GM03348 (cell line): ENCODE measurements around the gene LSM14B.
A peak's percentile ranks its signal among the peaks of the same experiment; 100 is the strongest.

Experiments used
- DNase-seq: peaks from one replicate; pipeline ENCODE4 v3.0.0; 2012; ENCODE audit warnings: low spot score

Gene LSM14B

DNA sequence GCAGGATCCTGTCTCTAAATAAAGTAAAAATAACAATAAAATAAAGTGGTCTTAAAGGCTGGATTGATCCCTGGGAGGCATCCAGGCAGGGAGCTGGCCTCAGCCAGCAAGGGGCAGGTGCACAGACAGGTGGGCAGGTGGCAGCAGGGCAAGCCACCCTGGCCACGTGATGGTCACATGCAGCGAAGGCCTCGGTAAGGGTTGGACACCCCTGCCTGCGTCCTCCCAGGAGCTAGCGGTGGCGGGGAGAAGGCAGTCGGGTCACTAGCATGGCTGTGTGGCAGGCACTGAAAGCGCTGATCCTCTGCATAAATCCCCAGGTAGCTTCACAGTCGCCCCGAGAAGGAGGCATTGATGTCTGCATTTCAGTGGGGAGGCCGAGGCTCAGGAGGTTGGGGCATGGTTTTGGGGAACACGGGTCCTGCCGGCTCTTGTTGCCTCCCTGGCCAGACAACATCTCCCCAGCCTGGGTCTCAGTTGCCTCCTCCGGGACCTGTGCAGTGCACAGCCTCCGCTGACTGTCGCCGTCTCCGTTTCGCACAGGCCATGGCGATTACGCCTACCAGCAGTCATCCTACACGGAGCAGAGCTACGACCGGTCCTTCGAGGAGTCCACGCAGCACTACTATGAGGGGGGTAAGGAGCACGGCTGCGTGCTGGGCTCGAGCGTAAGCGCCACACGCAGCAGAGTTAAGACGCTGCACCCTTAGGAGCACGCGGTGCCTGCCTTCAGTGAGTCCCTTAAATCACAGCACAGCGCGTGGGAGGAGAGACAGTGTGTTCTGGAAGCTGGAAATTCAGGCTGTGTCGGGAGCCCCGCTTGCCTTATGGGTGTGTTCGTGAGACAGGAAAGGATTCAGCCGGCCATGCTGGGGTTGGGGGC, 42.8 kb downstream of the LSM14B start:
- DNase-seq, result no peak

DNA sequence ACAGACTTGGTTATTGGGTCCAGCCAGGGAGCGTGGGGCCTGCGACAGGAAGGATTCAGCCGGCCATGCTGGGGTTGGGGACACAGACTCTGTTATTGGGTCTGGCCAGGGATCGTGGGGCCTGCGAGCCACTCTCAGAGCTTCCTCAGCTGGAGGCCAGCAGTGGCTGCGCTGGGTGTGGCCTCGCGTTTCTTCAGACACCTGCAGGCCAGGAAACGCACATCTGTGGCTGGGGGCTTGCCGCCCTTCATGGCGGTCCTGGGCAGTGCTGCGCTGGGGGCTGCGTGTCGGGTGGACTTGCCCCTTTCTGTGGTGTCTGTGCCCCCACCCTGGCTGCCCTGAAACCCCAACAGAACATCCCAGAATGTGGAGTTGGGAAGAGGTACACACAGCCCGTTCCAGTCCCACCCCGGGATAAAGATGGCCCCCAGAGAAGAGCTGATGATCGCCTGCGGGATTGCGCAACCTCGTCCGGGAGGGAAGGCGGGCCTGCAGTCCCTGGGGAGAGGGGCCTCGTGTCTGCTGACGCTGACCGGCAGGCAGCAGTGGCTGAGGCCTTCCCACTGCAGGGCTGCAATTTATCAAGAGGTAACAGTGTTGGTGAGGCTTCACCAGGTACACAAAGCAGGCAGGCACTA, 43.6 kb downstream of the LSM14B start:
- DNase-seq, result no peak

DNA sequence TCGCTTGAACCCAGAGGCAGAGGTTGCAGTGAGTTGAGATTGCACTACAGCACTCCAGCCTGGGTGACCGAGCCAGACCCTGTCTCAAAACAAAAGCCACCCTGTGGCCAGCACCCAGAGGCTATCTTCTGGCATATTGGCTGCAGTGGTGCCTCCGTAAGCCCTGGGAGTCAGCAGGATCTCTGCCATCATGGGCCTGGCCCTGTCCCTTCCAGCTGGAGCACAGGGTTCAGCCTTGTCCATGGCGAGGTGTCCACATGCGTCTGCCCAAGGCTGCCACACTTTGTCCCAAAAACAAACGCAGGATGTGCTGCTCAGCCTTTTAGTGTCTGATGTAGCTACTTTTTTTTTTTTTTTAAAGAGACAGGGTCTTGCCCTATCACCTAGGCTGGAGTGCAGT, 45.2 kb downstream of the LSM14B start:
- DNase-seq, result no peak

DNA sequence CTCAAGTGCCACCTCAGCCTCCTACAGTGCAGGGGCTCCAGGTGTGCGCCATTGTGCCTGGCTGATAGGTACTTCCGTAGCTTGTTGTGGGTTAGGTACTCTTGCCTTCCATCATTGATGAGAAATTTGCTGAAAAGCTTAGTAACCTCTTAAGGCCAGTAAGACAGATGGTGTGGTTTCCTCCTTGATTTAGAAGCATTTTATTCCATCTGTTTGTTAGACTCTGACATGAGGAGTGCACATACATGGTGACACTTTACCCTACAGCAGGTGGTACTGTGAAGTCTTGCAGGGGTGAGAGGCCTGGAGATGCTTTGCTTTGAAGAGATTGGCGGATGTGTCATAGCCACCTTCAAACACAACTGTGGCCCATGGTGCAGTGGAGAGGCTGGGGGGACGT, 45.8 kb downstream of the LSM14B start:
- no peak for DNase-seq

DNA sequence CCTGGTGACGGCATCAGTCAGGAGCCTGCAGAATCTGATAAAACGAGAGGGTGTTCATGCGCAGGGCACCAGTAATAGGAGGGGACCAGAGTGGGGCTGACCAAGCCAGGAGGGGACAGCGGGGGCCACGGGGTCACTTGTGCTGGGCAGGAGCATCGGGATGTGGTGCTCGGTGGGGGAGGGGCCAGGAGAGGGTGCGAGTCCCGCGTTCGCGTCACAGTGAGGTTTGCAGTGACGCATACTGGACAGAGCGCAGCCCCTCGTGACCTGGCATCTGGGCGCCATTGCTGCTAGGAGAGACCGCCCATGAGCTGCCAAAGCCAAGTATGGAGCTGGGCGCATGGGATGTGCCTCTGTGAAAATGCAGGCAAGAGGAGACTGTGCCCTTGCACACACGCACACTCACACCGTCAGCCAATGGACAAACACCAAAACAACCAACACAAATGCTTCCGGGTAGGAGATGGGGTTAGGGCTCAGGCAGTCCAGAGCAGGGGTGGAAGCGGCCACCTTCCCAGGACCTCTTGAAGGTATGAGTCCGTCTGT, 46.7 kb downstream of the LSM14B start:
- no peak for DNase-seq

DNA sequence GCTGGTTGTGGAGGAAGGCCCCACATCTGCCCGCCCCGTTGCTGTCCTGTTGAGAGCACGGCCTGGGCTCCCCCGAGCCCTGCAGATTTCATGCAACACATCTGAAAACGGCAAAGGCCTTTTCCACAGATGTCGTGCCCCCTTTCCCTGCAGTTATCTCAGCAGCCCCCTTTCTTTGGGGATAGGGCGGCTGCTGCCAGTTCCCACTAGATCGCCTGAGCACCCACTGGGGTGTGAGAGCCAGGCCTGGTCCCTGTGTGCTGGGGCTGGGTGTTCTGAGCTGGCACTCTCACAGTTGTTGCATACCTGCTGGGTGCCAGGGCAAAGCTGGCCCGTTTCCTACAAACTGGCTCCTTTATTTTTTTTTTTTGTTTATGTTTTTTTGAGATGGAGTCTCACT, 48.3 kb downstream of the LSM14B start:
- no peak for DNase-seq

DNA sequence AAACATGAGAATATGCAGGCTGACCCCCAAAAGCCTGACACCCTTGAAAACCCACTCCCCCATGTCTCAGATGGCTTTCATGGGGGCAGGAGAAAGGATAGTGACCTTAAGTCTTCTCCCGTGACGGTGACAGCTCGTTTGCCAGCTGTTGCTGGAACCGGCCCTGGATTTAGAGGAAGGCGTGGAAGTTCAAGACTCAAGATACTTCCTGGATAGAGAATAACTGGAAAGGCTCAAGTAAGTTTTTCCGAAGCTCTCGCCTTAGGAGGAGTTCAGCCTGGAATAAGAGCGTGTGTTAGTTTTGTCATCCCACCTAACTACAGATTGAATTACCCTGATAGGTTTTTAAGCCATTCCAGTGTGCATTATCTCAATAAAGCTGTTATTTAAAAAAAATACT, 49.0 kb downstream of the LSM14B start:
- DNase-seq, result no peak

DNA sequence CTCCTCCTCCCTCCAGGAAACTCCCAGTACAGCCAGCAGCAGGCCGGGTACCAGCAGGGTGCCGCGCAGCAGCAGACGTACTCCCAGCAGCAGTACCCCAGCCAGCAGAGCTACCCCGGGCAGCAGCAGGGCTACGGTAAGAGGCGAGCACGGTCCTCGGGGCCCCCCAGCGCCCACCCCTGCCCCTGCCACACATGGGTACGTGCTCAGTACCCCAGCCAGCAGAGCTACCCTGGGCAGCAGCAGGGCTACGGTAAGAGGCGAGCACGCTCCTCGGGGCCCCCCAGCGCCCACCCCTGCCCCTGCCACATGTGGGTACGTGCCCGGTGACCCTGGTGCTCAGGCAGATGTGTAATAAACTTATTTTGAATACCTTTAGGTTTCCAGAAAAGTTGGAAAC, 50.4 kb downstream of the LSM14B start:
- no peak for DNase-seq

DNA sequence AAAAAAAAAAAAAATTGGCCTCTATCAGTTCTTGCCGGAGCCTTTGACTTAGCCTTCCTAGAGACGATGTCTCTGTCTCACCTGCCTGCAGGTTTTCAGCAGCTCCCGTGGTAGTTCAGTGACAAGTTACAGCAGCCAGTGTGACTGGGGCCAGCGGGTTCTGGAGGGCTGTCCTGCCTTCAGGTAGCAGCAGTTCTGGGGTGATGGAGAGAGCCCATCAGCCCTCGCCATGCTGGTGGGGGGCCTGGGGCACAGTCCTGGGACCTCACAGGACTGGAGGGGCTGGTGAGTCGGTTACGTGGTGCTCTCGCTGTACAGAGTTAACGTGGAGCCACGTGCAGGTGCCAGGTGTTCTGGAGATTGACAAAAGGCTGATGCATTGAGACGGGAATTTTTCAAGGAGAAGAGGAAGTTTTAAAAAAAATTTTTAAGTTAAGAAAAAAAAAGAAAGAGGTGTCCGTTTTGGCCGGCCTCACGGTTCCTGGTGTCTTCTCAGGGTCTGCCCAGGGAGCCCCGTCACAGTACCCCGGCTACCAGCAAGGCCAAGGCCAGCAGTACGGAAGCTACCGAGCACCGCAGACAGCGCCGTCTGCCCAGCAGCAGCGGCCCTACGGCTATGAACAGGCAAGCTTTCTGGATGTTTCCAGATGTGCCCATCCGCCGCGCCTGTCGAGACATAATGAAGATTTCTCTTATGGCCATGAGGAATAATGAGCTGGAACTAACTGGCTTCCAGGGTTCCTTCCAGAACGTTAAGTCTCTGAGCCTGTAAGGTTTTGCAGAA, 51.9 kb downstream of the LSM14B start:
- no peak for DNase-seq

DNA sequence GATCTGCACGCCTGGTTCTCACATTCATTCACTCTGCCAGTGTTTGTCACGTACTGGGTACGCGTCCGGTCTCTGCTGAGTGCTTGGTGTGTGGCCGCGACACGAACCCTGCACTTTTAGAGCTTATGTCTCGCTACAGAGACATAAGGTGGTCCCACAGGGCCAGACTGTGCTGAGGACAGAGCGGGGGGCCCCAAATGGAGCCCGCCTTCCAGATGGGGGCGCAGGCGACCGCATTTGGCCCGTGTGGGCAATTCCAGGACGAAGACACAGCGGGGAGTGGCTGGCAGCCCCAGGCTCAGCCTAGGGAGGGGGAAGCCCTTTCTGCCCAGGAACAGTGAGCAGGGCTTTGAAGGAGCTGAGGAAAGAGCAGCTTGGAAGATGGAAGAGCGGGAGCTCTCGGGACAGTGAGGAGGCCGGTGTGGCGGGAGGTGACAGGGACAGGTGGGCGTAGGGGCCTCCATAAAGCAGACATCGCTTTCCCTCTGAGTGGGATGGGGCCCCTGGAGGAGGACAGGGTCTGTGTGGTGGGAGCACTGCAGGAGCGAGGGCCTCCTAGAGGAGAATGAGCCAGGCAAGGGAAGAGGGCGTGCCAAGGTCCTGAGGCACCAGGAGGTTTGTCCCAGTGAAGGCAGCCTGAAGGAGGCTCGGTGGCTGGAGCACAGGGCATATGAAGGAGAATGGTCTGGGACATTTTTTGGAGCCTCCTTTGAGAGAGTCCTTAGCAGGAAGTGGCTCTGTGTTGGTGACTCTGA, 52.8 kb downstream of the LSM14B start:
- no peak for DNase-seq

DNA sequence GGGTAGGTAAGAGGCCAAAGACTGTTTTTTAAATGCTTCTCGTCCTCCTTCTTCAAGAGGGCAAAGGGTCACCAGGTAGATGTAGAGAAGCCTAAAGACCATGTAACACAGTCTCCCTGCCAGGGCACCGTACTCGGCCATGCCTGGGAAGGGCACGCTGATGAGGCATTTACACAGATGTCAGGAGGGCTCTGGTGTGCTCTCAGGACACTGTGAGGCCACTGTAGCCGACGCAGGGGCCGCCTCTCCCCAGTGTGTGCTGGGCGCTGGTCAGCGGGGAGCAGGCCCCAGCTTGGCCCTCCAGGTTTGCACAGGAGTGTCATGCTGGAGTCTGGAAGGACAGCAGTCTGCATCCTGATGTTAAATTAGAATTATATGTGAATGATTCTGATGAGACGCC, 53.4 kb downstream of the LSM14B start:
- no peak for DNase-seq

DNA sequence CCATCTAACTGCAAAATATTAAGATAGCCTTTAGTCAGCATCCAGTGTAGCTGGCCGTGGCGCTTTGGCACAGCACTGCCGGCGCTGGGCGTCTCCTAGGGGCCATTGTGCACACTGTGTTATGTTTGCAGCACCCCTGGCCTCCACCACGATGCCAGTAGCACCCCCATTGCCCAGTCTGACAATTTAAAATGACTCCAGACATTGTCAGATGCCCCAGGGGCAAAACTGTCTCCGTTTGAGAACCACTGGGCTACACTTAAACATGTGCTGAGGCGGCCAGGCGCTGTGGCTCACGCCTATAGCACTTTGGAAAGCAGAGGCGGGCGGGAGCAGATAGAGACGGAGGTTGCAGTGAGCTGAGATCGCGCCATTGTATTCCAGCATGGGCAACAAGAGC, 54.6 kb downstream of the LSM14B start:
- DNase-seq, result no peak

DNA sequence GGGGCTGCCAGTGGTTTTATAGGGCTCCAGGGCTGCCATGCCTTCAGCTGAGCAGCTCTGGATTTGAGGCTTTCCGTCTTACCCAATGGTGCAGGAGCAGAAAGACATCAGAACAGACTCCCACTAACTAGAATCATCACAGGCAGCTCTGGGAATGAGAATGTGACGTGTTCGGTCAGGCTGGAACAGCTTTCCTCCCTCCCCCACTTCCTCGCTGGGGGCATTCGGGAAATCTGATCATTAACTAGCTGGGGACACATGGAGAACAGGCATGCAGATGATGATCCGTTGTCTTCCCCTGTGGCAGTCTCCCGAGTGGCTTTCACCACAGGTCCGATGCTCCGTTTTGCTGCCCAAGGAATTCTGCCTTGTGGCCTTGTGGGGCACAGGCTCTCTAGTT, 55.0 kb downstream of the LSM14B start:
- DNase-seq, result no peak

DNA sequence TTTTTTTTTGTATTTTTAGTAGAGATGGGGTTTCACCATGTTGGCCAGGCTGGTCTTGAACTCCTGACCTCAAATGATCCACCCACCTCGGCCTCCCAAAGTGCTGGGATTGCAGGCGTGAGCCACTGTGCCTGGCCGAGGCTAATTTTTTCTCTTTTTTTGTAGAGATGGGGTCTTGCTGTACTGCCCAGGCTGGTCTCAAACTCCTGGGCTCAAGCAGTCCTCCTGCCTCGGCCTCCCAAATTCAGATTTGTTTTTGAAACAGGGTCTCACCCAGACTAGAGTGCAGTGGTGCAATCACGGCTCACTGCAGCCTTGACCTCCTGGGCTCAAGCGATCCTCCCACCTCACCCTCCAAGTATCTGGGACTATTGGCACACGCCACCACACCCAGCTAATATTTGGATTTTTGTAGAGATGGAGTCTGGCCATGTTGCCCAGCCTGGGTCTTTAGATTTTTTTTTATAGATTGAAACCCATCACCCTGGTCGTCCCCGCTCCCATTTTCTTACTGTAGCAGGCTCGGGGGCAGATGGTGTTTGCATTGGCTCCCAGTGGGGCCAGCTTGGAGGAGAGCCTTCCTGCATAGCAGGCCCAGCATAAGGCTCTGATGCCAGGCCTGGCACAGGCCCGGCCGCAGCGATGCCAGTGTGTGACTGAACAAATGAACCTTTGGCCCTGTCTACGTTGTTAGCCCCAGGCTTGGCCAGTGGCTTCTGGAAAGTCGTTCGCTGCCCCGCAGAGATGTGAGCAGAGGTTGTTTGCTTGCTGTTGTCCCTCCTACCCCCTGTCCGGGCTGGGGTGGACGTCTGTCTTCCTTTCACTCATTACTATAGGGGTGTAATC, 56.3 kb downstream of the LSM14B start:
- DNase-seq, result no peak

DNA sequence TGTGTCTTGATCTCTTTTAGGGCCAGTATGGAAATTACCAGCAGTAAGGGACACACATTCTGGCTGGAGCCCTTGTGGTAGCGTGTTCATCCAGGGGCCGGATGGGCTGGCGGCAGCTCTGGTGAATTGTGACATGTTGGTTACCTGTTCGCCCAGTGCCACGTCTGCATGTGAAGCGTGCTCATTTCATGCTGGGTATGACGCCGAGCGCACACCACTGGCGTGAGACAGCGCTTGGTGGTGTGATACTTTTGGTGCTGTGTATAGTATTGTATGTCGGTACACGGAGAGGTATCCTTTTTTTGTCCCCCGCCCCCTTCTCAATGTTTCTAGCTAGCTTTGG, 56.9 kb downstream of the LSM14B start:
- DNase-seq, result no peak

DNA sequence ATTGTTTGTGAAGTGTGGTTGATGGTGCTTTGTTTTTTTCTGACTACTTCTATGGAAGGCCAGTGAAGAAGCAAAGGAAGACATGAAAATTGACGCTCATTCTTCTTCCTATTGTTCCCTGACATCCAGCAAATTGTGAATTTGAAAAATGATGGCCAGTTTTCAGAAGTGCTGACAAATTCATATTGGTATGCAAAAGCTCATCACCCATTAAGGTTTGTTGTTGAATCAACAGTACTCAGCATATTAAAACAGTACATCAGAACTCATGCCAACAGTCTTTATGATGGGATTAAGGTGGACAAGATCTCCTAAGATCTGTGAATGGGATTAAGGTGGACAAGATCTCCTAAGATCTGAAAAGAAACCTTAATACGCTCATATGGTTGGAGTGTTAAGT, 59.5 kb downstream of the LSM14B start:
- DNase-seq, result no peak

DNA sequence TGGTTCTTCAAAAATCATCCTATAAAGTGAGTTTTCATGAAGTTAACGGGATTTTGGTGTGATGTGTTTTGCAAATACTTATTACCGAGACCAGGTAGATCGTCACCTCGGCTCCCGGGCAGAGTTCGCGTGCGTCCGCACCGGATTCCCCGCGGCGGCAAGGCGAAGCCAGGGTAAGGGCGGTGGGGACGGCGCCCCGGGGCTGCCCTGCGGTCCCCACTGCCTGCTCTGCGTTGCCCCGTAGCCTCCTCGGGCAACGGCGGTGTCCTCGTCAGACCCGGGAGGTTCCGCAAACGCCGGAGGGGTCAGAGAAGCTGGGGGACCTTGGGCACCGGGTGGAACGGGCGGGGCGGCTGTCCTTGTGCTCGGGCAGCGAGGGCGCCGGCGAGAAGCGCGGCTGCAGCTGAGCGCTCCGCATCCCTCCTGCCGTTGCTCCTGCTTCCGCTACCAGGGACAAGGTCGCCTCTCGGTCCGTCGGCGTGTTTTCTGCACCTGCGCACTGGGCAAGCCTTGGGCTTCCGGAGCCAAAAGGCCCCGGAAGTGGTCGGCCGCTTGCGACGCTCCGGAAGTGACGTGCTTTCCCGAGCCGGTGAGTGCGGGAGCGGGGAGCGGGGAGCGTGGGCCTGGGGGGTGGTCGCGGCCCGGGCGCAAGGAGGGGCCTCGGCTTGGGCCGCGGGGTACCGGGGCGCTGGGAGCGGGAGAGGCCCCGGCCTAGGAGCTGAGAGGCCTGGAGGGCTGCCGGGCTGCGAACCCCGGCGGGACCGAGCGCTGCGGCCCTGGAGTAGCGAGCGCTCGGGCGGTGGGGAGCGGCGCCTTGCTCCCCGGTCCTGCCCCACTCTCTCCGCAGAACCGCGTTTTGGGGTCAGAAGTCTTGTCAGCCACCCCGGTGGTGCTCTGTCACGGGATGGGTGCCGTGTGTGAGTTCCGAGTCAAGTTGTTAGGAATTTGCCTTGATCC, 60.5 kb downstream of the LSM14B start, which contains the start of gene MTG2:
TSS of gene MTG2 (plus strand) at position 560 of the 957 bp plus-strand sequence. CDS start 10,393 bp downstream, outside the sequence.
- DNase-seq, result peak; percentile 99

DNA sequence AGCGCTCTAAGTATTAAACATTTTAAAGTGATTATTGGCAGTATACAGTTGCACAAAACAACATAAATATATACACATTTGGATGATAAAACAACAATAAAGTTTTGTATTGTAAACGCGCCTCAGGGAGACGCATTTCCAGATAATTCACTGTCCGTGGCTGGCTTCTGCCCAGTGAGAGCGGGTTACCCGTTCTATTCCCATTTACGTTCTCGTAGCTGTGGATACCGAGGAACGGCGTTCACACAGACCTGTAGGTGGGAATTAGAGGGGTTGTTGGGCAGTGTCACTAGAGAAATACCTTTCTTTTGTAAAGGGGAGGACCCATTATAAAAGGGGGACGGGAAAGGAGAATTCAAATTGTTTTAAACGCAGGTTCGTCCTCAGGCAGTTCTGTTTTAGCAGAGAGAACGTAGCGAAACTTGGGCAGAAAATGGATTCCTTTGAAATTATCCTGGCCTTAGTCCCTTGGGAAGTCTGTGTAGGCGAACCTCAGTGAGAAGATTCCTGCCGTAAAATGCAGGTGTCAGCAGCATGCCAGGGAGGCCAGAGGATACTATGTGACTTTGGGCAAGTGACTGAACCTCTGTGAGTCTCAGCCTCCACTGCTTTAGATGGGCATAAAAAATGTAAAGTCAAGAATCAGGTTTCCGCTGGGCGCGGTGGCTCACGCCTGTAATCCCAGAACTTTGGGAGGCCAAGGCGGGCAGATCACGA, 61.3 kb downstream of the LSM14B start:
- peak; percentile 44 for DNase-seq
